NCI-H1417 (cell line): ENCODE data around the gene SLAIN1.
"Not testable (repeated sequence)": the region's sequence is repeated elsewhere in the genome, so short reads cannot be mapped to it uniquely, and the experiment has no call there.

Source experiments
- DNase-seq, 3 experiments: peaks; one replicate each; lab custom pipeline; 2025; lab: John Stamatoyannopoulos, UW

Gene SLAIN1

GRCh38 chr13:77697217-77698103, at the start of gene SLAIN1:
TSS of gene SLAIN1 (plus strand) at chr13:77697687. CDS start at chr13:77697914, 227 bp downstream.
- DNase-seq = peak; percentile 90 to 94 (median 94)

DNA sequence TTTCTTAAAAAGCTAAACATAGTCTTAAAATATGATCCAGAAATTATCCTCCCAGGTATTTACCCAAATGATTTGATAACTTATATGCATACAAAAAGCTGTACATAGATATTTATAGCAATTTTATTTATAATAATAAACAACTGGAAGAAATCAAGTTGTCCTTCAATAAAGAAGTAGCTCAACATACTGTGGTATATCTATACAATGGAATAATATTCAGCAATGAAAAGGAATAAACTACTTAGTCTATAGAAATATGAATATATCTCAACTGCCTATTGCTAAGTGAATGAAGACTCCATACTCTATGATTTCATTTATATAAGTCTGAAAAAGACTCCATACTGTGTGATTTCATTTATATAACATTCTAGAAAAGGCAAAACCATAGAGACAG, 47.1 kb upstream of the SLAIN1 start:
- DNase-seq = no peak

- DNase-seq = no peak
These were observed 44.2 kb upstream of the SLAIN1 start for GRCh38 chr13:77653301-77653700.

- DNase-seq = not testable (repeated sequence)
These were observed 37.5 kb upstream of the SLAIN1 start for GRCh38 chr13:77660016-77660415.

- no peak for DNase-seq
These were observed 36.6 kb upstream of the SLAIN1 start for GRCh38 chr13:77660841-77661250.

DNA sequence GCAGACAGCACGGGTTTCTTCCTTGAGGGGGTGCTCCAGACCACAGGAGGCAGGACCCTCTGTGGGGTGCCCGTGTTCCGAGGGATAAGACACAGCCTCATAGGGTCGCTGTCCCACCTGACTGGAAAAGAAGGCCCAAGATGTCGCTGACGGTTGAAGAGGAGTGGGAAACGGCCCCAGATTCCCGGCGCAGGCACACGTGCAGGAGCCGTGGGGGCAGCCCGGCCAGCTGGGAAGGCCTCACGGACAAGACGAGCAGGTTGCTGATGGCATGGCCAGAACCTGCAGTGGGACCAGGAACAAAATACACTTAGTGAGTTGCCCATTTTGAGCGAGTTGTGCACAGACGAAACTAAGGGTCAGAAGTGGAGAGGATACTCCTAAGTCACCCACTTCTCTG, 35.2 kb upstream of the SLAIN1 start:
- DNase-seq = not testable (repeated sequence)

GRCh38 chr13:77662831-77663230, 34.7 kb upstream of the SLAIN1 start:
- DNase-seq = not testable (repeated sequence)

- no peak for DNase-seq
These were observed 22.6 kb upstream of the SLAIN1 start for GRCh38 chr13:77674852-77675251.

DNA sequence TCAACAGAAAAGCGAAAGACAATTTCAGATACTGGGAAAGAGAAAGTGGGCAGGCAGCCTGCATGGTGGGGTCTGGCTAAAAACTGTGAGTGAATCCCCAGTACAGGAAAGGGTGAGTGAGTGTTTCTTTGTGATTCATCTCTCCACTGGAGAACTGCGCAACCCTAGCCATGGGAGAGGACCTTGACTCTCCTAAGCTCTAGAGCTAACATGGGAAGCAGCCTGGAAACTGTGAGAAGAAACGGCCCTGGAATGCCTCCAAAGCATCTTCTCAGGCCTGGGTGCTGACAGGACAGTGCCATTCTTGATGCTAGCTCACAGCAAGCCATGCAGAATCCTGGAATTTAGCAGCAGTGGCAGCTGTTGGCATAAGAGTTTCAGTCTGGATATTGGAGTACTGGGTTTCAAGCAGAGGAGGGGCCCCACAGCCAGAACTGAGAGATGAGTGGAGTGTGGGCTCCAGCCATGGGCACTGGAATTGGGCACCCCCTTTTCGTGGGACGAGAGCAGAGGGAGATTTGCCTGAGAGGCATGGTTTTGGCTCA, 18.7 kb upstream of the SLAIN1 start:
- DNase-seq = no peak

DNA sequence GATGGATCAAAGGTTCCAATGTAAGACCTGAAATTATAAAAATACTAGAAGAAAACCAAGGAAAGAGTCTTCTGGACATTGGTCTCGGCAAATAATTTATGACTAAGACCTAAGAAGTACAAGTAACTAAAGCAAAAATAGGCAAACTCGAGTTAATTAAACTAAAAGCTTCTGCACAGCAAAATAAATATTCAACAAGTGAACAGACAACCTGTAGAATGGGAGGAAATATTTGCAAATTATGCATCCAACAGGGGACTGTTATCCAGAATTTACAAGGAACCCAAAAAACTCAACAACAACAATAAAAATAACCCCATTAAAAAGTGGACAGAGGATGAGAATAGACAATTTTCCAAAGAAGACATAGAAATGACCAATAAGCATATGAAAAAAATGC, 9.7 kb upstream of the SLAIN1 start:
- DNase-seq = no peak

DNA sequence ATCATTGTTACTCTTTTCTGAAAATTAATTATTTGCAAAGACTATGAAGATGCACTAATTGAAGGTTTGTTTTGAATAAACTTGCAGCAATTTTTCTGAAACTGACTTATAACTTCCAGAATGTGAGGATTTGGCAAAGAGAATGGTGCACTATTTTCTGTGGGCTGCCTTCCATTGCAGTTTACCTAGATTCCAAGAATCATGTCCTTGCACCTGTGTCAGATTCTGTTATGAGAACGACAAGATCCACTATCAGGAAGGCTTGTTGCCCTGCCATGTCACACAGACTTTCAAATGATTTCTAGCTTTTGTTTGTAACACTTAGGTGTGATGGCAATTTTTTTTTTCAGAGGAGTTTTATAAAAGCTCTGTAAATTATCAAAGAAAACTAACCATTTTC, 5.6 kb upstream of the SLAIN1 start:
- no peak for DNase-seq

GRCh38 chr13:77692746-77693448, 4.6 kb upstream of the SLAIN1 start:
- no peak for DNase-seq

DNA sequence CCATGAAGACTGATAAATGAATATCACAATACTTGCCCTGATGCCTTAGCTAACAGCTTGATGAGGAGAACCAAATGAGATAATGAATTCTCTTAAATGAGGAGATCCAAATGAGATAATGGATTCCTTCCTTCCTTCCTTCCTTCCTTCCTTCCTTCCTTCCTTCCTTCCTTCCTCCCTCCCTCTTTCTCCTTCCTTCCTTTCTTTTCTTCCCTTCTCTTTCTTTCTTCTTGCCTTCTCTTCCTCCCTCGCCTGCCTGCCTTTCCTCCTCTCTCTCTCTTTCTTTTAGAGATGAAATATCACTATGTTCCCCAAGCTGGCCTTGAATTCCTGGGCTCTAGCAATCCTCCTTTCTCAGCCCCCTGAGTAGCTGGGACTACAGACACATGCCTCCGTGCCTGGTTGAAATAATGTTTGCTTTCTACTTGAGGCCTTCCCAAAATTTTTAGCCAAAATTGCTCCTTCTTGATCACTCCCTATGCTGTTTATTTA, 4.0 kb upstream of the SLAIN1 start:
- no peak for DNase-seq

DNA sequence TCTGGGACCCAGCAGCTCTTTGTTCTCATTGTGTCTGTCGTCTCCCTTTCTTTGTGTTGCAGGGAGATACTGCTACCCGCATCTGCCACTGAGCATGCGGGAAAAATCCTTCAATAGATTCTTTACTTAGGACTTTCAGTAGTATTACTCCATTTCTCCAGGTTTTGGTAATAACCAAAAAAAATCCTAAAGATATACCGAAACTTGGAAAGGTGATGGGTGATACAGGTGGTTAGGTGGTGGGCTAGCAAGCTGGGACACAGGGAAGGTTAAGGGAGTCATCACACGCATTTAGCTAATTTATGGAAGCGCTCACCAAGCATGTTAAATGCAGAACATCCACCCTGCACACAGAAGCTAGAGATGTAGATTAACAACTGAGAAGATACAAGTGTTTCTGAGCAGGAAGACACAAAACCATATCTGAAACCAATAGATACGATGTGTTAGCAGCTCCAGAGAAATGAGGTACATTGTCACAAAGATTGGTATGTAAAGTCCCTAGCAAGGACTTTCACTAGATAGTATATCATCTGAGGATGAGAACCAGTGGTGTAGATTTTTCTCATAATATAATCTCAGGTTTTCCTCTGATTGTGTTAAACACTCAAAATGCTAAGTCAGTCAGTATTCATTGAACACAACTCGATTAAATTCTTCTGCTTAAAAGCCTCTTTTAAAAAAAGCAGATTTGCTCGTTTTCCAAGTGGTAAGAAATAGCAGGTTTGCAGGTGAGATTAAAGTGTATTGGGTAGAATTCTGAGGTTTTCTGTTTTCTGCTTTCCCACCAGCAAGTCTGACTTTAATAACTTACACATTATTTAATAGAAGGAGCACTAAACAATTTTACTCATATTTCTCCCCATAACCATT, 1.2 kb upstream of the SLAIN1 start:
- DNase-seq = peak; percentile 46 to 71 (median 70)

- DNase-seq = peak in 1 of 3 experiments; percentile 71
These were observed 639 bp upstream of the SLAIN1 start for GRCh38 chr13:77696879-77697216.

DNA sequence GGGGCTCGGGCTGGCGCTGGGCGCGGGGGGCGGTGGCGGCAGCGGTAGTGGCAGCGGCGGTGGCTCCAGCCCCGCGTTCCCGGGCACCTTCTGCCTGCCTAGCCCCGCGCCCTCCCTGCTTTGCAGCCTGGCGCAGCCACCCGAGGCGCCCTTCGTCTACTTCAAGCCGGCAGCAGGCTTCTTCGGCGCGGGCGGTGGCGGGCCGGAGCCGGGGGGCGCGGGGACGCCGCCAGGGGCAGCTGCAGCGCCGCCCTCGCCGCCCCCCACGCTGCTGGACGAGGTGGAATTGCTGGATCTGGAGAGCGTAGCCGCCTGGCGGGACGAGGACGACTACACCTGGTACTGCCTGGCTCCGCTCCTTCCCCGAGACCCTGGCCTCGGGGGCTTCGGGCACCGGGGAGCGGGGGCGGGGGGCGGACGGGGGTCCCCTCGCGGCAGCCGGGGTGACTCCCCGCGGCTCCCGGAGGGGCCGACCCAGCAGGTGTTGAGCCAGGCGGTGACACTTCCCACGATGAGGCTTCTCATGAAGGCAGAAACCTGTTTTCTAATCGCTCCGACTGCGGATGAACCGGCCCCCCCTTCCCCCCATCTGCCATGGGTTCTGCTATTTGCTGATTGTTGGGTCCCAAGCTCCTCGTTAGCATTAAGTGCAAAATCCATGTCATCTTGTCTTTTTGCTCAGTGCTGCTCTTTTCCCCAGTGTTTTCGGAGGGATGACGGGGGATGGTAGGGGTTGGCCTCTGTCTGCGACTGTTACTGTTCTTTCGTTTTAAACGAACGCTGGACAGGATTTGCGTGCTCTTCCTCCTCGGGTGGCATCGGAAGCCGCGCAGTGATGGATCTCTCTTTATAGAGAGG, 943 bp downstream of the SLAIN1 start:
- DNase-seq = peak; percentile 59 to 88 (median 83)

DNA sequence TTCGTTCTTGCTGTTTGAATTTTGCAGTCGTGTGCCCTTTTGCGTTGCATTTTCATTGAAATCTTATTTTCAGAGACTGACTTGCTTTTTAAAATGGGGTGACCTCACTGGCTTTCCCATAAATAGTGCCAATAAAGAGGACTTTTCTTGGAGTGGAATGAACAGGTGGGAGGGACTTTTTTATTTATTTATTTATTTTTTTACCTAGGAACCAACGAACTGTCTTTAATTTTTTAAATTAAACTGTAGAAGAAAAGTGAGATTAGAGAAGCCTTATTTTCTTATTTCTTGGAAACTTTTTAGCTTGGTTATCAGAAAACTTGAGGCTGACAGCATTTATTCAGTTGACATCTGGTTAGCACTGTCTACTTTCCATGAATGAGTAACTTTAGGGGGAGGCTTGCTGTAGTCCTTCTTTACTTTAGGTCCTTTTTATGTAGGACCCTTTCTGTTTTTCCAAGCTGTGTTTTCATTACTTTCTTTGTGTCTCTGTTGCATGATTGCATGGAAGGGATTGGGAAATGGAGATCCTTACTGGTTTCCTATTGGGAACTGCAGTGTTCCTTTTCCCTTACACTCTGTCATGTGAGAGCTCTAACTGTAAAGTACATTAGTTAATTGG, 1.7 kb downstream of the SLAIN1 start:
- peak in 1 of 3 experiments; percentile 58 for DNase-seq

GRCh38 chr13:77701305-77701704, 3.8 kb downstream of the SLAIN1 start:
- no peak for DNase-seq

- no peak for DNase-seq
These were observed 4.9 kb downstream of the SLAIN1 start for GRCh38 chr13:77702366-77702765.

DNA sequence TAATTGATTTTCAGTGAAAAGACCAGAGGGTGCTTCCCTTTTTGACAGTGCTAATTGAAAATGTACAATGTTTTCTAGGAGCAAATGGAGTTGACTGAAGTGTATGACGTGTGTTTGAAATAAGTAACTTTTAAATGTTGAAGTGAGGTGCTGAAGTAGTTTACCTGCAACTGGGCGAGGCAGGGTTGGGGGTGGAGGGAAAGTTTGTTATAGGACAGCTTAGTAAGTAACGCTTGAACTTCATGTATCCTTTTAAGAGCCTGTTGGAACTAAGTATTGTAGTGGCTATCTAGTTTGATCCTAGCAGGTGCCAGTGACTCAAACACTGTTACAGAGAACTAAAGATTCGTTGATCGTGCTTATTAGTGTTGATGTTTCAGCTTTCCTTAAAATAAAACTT, 5.9 kb downstream of the SLAIN1 start:
- no peak for DNase-seq
